GM23248 (cell line): Measurements from ENCODE around the gene NLRP2B.

Experiments
- EZH2 ChIP-seq: fragments of 200-600 bp; sonication (generic); IDR thresholded peaks from 2 replicates; pipeline ENCODE4 v1.6.1; 2018; ENCODE audit warnings: antibody characterized with exemption, mild to moderate bottlenecking; ENCODE audit not compliant: insufficient read depth, poor library complexity, severe bottlenecking
- EZH2phosphoT487 ChIP-seq: fragments of 200-600 bp; sonication (generic); IDR thresholded peaks from 2 replicates; pipeline ENCODE4 v1.6.1; 2018; ENCODE audit warnings: antibody characterized with exemption, moderate library complexity, mild to moderate bottlenecking, low read depth; ENCODE audit not compliant: insufficient read depth

GRCh38 chrX:57640674-57641016 lies 39.4 kb downstream of the NLRP2B start:
- no peak for TF ChIP-seq EZH2
- no peak for TF ChIP-seq EZH2phosphoT487
